ENCODE measurements around the gene LAMB4. TPM values are rescaled to one million over a fixed set of nuclear protein-coding genes. Genes with fewer than 3 reads are reported as not detected.
A peak's percentile ranks its signal among the peaks of the same experiment; 100 is the strongest.

The LAMB4 gene
- total and polyA plus RNA-seq, 2 of the 4 experiments (the other 2 are of a cell fraction): 0.12 to 0.18 TPM

DNA sequence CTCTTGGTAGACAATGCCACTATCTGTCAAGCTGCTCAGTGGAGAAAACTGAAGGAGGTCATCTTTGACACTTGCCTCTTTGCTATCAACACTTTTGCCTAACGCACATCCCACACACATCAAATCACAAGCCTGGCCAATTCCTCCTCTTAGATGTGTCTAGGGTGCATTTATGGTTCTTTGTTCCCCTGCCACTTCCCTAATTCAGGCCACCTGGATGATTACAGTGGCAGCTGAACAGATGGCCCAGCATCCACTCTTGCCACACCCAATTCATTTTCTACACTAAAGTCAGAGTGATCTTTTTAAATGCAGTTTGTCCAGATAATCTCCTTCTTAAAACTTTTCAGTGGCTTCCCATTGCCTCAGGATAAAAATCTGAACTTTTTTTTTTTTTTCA lies 58.6 kb downstream of the LAMB4 start:
- H3K56ac ChIP-seq (ENCODE audit: extremely low read depth, insufficient read depth, low read length): no peak overlapping the region
- DNase-seq (no peak), ATAC-seq (ENCODE audit: low read depth) (no peak)
- dilution Hi-C loops (cut with HindIII; ENCODE audit: low sequenced_read_pairs, unreplicated experiment): no loop called here
- no peak overlapping the region for H2AFZ ChIP-seq (replicated peaks; ENCODE audit: low read length, poor library complexity)
- ChIA-PET CTCF (no interaction called here), POLR2A (ENCODE audit: unreplicated experiment) (no interaction called here)
- H4K20me1 ChIP-seq (ENCODE audit: insufficient read depth, low read length): no peaks in the 10 kb centered on the region
- no peak overlapping the region for H2BK15ac ChIP-seq (ENCODE audit: low read depth, low read length)
- in situ Hi-C loops (cut with MboI; ENCODE audit: low sequenced_read_pairs): no loop called here
- no peaks in the 10 kb centered on the region for H3K79me1 ChIP-seq (ENCODE audit: low read depth in 1 of 2, low read length in 2 of 2)
- peak overlapping the region; percentile 25; the same call in 1 of the 2 replicates for H2AK5ac ChIP-seq (ENCODE audit: low read depth, low read length)
- intact Hi-C loops (cut with micrococcal nuclease): no loop called here
- no peaks in the 10 kb centered on the region for H3K9me3 ChIP-seq (ENCODE audit: control insufficient read depth, insufficient read depth, low read length)
- no peak overlapping the region for H3K14ac ChIP-seq (replicated peaks; ENCODE audit: low read depth, low read length)
- no peak overlapping the region; the same call in 1 of the 2 replicates for H3K18ac ChIP-seq (ENCODE audit: low read depth, low read length)
- no peaks in the 10 kb centered on the region for H3K27me3 ChIP-seq (ENCODE audit: control insufficient read depth, insufficient read depth, low read length)
- H4K8ac ChIP-seq (ENCODE audit: low read depth in 2 of 2, low read length in 2 of 2): no peak overlapping the region
- WGBS, 2 experiments (ENCODE audit: extremely low coverage in 2 of 2, insufficient read length in 1 of 2): no CpG with 5 or more reads among the region's 1 CpG
- no peak overlapping the region for H3K9ac ChIP-seq (ENCODE audit: low read depth, low read length)
- H2BK120ac ChIP-seq (ENCODE audit: low read depth, low read length): no peak overlapping the region
- no peak overlapping the region for H3K4me2 ChIP-seq (ENCODE audit: low read depth, low read length)
- no peak overlapping the region for H3K27ac ChIP-seq (ENCODE audit: insufficient read depth, low read length)
- peaks cover 5% of the 10 kb centered on the region; the same call in 1 of the 2 replicates for H3K4me1 ChIP-seq (ENCODE audit: control insufficient read depth, insufficient read depth, low read length)
- H3K23ac ChIP-seq (ENCODE audit: low read depth, low read length): no peak overlapping the region
- H4K91ac ChIP-seq (ENCODE audit: insufficient read depth, low read depth, low read length): no peak overlapping the region
- TF ChIP-seq, protein P1, sequence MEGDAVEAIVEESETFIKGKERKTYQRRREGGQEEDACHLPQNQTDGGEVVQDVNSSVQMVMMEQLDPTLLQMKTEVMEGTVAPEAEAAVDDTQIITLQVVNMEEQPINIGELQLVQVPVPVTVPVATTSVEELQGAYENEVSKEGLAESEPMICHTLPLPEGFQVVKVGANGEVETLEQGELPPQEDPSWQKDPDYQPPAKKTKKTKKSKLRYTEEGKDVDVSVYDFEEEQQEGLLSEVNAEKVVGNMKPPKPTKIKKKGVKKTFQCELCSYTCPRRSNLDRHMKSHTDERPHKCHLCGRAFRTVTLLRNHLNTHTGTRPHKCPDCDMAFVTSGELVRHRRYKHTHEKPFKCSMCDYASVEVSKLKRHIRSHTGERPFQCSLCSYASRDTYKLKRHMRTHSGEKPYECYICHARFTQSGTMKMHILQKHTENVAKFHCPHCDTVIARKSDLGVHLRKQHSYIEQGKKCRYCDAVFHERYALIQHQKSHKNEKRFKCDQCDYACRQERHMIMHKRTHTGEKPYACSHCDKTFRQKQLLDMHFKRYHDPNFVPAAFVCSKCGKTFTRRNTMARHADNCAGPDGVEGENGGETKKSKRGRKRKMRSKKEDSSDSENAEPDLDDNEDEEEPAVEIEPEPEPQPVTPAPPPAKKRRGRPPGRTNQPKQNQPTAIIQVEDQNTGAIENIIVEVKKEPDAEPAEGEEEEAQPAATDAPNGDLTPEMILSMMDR (conservative IDR thresholded peaks at IDR 0.05; ENCODE audit: low read depth, low read length): no peak
- TF ChIP-seq CEBPB (IDR thresholded peaks at IDR 0.05; ENCODE audit: low read depth, low read length): no peak
- TF ChIP-seq, protein P2, sequence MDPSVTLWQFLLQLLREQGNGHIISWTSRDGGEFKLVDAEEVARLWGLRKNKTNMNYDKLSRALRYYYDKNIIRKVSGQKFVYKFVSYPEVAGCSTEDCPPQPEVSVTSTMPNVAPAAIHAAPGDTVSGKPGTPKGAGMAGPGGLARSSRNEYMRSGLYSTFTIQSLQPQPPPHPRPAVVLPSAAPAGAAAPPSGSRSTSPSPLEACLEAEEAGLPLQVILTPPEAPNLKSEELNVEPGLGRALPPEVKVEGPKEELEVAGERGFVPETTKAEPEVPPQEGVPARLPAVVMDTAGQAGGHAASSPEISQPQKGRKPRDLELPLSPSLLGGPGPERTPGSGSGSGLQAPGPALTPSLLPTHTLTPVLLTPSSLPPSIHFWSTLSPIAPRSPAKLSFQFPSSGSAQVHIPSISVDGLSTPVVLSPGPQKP (IDR thresholded peaks at IDR 0.05; ENCODE audit: borderline replicate concordance, low read depth, low read length): no peak
- no peak for TF ChIP-seq CHD1 (IDR thresholded peaks at IDR 0.05; ENCODE audit: low read depth, low read length)
- TF ChIP-seq POLR2A (IDR thresholded peaks at IDR 0.05; ENCODE audit: low read depth, low read length): no peak
- TF ChIP-seq FOS (IDR thresholded peaks at IDR 0.05; ENCODE audit: low read depth, low read length): no peak
- TF ChIP-seq NFE2L2 (IDR thresholded peaks at IDR 0.05; ENCODE audit: low read depth, low read length): no peak
- TF ChIP-seq RFX5 (IDR thresholded peaks at IDR 0.05; ENCODE audit: low read depth, low read length): no peak
- no peak for TF ChIP-seq BHLHE40 (IDR thresholded peaks at IDR 0.05; ENCODE audit: low read depth, low read length)
- TF ChIP-seq MXI1 (IDR thresholded peaks at IDR 0.05; ENCODE audit: borderline replicate concordance, low read depth, low read length): no peak
- no peak for TF ChIP-seq RAD21 (IDR thresholded peaks at IDR 0.05; ENCODE audit: low read length)
- TF ChIP-seq MAZ (IDR thresholded peaks at IDR 0.05; ENCODE audit: borderline replicate concordance, low read depth, low read length): no peak
- TF ChIP-seq, protein P3, sequence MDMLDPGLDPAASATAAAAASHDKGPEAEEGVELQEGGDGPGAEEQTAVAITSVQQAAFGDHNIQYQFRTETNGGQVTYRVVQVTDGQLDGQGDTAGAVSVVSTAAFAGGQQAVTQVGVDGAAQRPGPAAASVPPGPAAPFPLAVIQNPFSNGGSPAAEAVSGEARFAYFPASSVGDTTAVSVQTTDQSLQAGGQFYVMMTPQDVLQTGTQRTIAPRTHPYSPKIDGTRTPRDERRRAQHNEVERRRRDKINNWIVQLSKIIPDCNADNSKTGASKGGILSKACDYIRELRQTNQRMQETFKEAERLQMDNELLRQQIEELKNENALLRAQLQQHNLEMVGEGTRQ (IDR thresholded peaks at IDR 0.05; ENCODE audit: low read depth, low read length): no peak
- TF ChIP-seq RCOR1 (IDR thresholded peaks at IDR 0.05; ENCODE audit: insufficient replicate concordance, low read length): no peak
- no peak overlapping the region for H2BK20ac ChIP-seq (ENCODE audit: low read depth, low read length)
- H3K36me3 ChIP-seq (ENCODE audit: control insufficient read depth, insufficient read depth, low read length): no peaks in the 10 kb centered on the region; the same call in 1 of the 2 replicates
- no peak overlapping the region for H3K4ac ChIP-seq (ENCODE audit: low read depth, low read length)
- no peak overlapping the region for H2BK5ac ChIP-seq (ENCODE audit: low read depth, low read length, poor library complexity, severe bottlenecking)
- no peak overlapping the region for H4K5ac ChIP-seq (ENCODE audit: low read depth, low read length)
- H3K9me1 ChIP-seq (ENCODE audit: insufficient read depth, low read length): no peaks in the 10 kb centered on the region; the same call in 1 of the 2 replicates
- H3K4me3 ChIP-seq (ENCODE audit: insufficient read depth, low read depth, low read length): no peak overlapping the region
- BruUV-seq (replicated peaks): no TSS peak
- H2AK9ac ChIP-seq (replicated peaks; ENCODE audit: low read depth, low read length, poor library complexity): no peak overlapping the region
